Spleen (tissue), 7 donors: ENCODE measurements around the gene TBC1D22B.

Experiments used
- POLR2A ChIP-seq, 3 donors: fragments of 450-650 bp; IDR thresholded peaks; one replicate each; pipeline ENCODE4 v1.5.1; 2017; ENCODE audit warnings: antibody characterized with exemption in 3 of 3, mild to moderate bottlenecking in 1 of 3
- TF ChIP-seq, protein P1 (sequence below), 11 experiments: fragments of 200-600 bp in 7 of 11; fragments of 450-650 bp in 4 of 11; sonication (generic) in 4 of 11; IDR thresholded peaks in 8 of 11; conservative IDR thresholded peaks in 3 of 11; 1 replicate in 7 of 11; 2 replicates in 4 of 11; pipeline versions ENCODE4 v1.4.0 to v1.8.0; 2016 to 2021; ENCODE audit warnings: antibody characterized with exemption in 11 of 11, inconsistent platforms in 4 of 11, mild to moderate bottlenecking in 1 of 11
- donor health status: DM: no; HTN: no; CAD: no; lungs with moderate emphysema.
- donor health status: DM: no; HTN: no; CAD: no.
- donor health status: DM: no; HTN: no; CAD: no.

DNA sequence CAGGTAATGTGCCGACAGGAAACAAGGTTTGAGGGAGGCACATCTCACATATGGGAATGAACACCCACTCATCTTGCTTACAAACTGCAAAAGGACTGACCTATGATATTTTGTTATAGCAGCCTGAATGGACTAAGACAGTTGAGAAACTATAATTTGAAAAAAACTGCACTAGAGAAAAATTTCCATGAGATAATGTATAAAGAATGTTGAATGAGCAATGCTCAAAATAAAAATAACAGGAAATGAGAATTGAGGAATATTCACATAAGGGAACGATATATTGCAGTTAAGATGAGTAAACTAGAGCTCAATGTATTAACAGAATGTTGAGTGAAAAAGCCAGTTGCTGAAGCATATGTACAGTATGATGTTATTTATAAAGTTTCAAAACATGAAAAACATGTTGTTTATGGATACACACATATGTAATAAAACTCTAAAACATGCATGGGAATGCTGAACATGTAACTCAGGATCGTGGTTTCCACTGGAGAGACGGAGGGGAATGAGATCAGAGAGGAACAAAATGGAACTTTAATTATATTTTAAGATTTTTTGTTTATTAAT lies 6.3 kb upstream of the TBC1D22B start:
- TF ChIP-seq, protein P1, sequence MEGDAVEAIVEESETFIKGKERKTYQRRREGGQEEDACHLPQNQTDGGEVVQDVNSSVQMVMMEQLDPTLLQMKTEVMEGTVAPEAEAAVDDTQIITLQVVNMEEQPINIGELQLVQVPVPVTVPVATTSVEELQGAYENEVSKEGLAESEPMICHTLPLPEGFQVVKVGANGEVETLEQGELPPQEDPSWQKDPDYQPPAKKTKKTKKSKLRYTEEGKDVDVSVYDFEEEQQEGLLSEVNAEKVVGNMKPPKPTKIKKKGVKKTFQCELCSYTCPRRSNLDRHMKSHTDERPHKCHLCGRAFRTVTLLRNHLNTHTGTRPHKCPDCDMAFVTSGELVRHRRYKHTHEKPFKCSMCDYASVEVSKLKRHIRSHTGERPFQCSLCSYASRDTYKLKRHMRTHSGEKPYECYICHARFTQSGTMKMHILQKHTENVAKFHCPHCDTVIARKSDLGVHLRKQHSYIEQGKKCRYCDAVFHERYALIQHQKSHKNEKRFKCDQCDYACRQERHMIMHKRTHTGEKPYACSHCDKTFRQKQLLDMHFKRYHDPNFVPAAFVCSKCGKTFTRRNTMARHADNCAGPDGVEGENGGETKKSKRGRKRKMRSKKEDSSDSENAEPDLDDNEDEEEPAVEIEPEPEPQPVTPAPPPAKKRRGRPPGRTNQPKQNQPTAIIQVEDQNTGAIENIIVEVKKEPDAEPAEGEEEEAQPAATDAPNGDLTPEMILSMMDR (IDR thresholded peaks at IDR 0.05 in 8 of 11, conservative IDR thresholded peaks at IDR 0.05 in 3 of 11) = no peak
- TF ChIP-seq POLR2A (IDR thresholded peaks at IDR 0.05) = no peak
